ACC112 (cell line): ENCODE results near the gene RSU1.
A peak's percentile ranks its signal among the peaks of the same experiment; 100 is the strongest.
"Not testable (repeated sequence)": the region's sequence is repeated elsewhere in the genome, so short reads cannot be mapped to it uniquely, and the experiment has no call there.

Experiments
- H2AFZ ChIP-seq: fragments of 200-600 bp; sonication (generic); one replicate; pipeline ENCODE4 v1.6.0; 2017; ENCODE audit warnings: antibody characterized with exemption, low read length; ENCODE audit not compliant: unreplicated experiment
- H3K27ac ChIP-seq: fragments of 200-600 bp; sonication (generic); 2 replicates; pipeline ENCODE4 v1.5.1; 2014; ENCODE audit warnings: low read depth, mild to moderate bottlenecking, antibody characterized with exemption, low read length, moderate library complexity
- H3K27me3 ChIP-seq: fragments of 200-600 bp; sonication (generic); 2 replicates; pipeline ENCODE4 v1.6.1; 2014; ENCODE audit warnings: mild to moderate bottlenecking, antibody characterized with exemption, low read length, moderate library complexity, mixed read lengths; ENCODE audit not compliant: insufficient read depth
- H3K36me3 ChIP-seq: fragments of 200-600 bp; sonication (generic); 2 replicates; pipeline ENCODE4 v1.6.1; 2016; ENCODE audit warnings: mild to moderate bottlenecking, antibody characterized with exemption, low read length, moderate library complexity, mixed read lengths; ENCODE audit not compliant: insufficient read depth
- H3K4me1 ChIP-seq: fragments of 200-600 bp; sonication (generic); one replicate; pipeline ENCODE4 v1.6.1; 2016; ENCODE audit warnings: low read length, mixed read lengths; ENCODE audit not compliant: insufficient read depth, unreplicated experiment, control insufficient read depth
- H3K4me3 ChIP-seq: fragments of 200-600 bp; sonication (generic); 2 replicates; pipeline ENCODE4 v1.5.1; 2014; ENCODE audit warnings: mild to moderate bottlenecking, low read depth, low read length
- H3K79me2 ChIP-seq: fragments of 200-600 bp; sonication (generic); one replicate; pipeline ENCODE4 v1.6.0; 2016; ENCODE audit warnings: low read length; ENCODE audit not compliant: control insufficient read depth, unreplicated experiment, insufficient read depth

Gene RSU1

DNA sequence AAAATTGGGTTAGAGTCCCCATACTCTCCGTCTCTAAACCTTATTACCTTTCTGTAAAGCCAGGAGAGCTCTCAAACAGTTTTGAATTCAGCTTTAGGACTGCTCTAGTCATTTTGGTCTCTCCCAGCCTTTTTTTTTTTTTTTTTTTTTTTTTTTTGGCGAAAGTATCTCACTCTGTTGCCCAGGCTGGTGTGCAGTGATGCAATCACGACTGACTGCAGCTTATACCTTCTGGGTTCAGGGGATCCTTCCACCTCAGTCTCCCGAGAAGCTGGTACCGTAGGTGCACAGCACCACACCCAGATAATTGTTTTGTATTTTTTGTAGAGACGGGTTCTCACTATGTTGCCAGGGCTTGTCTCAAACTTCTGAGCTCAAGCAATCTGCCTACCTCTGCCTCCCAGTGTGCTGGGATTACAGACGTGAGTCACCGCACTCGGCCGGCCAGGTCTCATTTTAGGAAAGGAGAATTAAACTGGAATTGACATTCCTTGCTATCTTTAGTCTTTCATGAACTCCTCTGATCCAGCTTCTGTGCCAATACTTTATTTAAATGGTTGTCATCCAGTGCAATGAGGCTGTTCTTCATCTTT, 31.4 kb upstream of the RSU1 start:
- Histone ChIP-seq H3K4me3 (no peak overlapping the region), H2AFZ (no peak overlapping the region), H3K36me3 (no peaks in the 10 kb centered on the region), H3K27me3 (no peaks in the 10 kb centered on the region), H3K4me1 (no peaks in the 10 kb centered on the region), H3K27ac (no peak overlapping the region), H3K79me2 (no peaks in the 10 kb centered on the region)

- no peaks in the 10 kb centered on the region for H3K79me2 ChIP-seq
- H2AFZ ChIP-seq = no peak overlapping the region
- H3K27me3 ChIP-seq = no peaks in the 10 kb centered on the region
- H3K27ac ChIP-seq = no peak overlapping the region
- no peak overlapping the region for H3K4me3 ChIP-seq
- no peaks in the 10 kb centered on the region for H3K36me3 ChIP-seq
- no peaks in the 10 kb centered on the region for H3K4me1 ChIP-seq
Observed at GRCh38 chr10:16847644-16848043, 30.4 kb upstream of the RSU1 start.

- Histone ChIP-seq H2AFZ (no peak overlapping the region), H3K79me2 (no peaks in the 10 kb centered on the region), H3K27me3 (no peaks in the 10 kb centered on the region), H3K27ac (no peak overlapping the region), H3K4me3 (no peak overlapping the region), H3K36me3 (no peaks in the 10 kb centered on the region), H3K4me1 (no peaks in the 10 kb centered on the region)
Observed at GRCh38 chr10:16845248-16845647, 28.0 kb upstream of the RSU1 start.

DNA sequence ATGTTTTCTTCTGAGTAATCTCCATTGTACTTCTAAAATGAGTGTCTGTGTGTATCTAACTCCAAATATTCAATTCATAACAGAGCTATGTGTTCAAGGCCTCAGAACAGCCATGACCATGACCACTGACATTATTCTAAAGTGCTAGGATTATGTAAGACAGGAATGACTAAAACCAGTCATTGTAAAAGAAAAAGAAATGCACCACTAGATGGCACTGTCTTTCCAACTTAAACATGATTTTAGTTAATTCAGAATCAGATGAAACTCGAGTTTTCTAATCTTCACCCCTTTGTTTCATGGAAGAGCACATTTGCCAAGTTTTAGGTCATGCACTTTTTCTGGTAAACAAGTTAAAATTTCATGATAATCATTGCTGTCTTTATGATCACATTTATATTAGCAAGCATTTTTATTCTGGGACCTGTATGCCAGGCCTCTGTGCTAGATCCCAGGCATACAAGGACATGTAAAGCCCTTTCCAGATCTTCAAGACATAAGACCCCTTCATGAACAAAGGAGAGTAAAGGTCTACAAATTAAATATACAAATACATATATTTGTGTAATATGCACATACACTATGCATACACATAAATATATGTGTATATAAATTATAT, 26.1 kb upstream of the RSU1 start:
- Histone ChIP-seq H3K79me2 (no peaks in the 10 kb centered on the region), H3K27ac (no peak overlapping the region)

GRCh38 chr10:16835228-16835627, 18.0 kb upstream of the RSU1 start:
- H3K4me1 ChIP-seq = peaks cover 12% of the 10 kb centered on the region
- no peak overlapping the region for H3K27ac ChIP-seq
- H3K27me3 ChIP-seq = no peaks in the 10 kb centered on the region
- no peaks in the 10 kb centered on the region for H3K79me2 ChIP-seq
- no peak overlapping the region for H2AFZ ChIP-seq
- no peak overlapping the region for H3K4me3 ChIP-seq
- H3K36me3 ChIP-seq = no peaks in the 10 kb centered on the region

More for the DNA sequence above, 26.1 kb upstream of the RSU1 start:
- no peaks in the 10 kb centered on the region for H3K4me1 ChIP-seq
- H2AFZ ChIP-seq = no peak overlapping the region
- H3K27me3 ChIP-seq = no peaks in the 10 kb centered on the region
- H3K4me3 ChIP-seq = no peak overlapping the region
- no peaks in the 10 kb centered on the region for H3K36me3 ChIP-seq

- H2AFZ ChIP-seq = peak overlapping the region; percentile 77
- peaks cover 25% of the 10 kb centered on the region for H3K4me1 ChIP-seq
- H3K4me3 ChIP-seq = 0 out of 2 replicates have a peak overlapping the region, but pooled peaks have one; percentile 34
- H3K27ac ChIP-seq = peak overlapping the region; percentile 85
- H3K27me3 ChIP-seq = no peaks in the 10 kb centered on the region
- H3K79me2 ChIP-seq = no peaks in the 10 kb centered on the region
- H3K36me3 ChIP-seq = no peaks in the 10 kb centered on the region
Observed at GRCh38 chr10:16832351-16833080, 15.3 kb upstream of the RSU1 start.

DNA sequence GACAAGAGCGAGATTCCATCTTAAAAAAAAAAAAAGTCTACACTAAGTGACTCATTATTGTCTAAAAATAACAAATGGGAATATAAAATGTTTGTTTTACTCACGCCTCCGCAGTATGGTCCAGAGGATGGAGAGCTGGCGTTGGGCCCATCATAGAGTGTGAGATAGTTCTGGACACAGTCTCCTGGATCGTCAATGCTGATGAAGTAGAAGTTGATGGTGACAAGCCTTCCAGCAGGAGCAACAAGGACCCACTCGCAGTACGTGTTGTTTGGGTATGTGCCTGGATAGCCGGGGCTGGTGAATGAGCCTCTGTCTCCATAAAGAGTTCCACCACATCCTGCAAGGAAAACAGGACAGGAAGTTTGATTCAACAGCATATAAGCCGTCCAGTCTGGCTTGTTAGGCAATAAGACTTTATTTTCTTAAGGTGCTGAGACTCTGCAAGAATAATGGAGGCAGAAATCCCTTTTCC, 11.5 kb upstream of the RSU1 start:
- H2AFZ ChIP-seq = no peak overlapping the region
- peak overlapping the region; percentile 64 for H3K27ac ChIP-seq
- H3K79me2 ChIP-seq = no peaks in the 10 kb centered on the region
- no peaks in the 10 kb centered on the region for H3K27me3 ChIP-seq
- H3K4me1 ChIP-seq = peaks cover 25% of the 10 kb centered on the region
- H3K36me3 ChIP-seq = no peaks in the 10 kb centered on the region
- H3K4me3 ChIP-seq = peak overlapping the region; percentile 44

- H3K79me2 ChIP-seq = no peaks in the 10 kb centered on the region
- peak overlapping the region; percentile 64 for H3K27ac ChIP-seq
- peak overlapping the region; percentile 47 for H2AFZ ChIP-seq
- peaks cover 22% of the 10 kb centered on the region for H3K4me1 ChIP-seq
- no peaks in the 10 kb centered on the region for H3K27me3 ChIP-seq
- peak overlapping the region; percentile 44 for H3K4me3 ChIP-seq
- H3K36me3 ChIP-seq = no peaks in the 10 kb centered on the region
Observed at GRCh38 chr10:16828114-16828568, 10.9 kb upstream of the RSU1 start.

GRCh38 chr10:16827474-16827873, 10.2 kb upstream of the RSU1 start:
- not testable (repeated sequence) for H3K36me3 ChIP-seq, H3K79me2 ChIP-seq, H3K27me3 ChIP-seq
- Histone ChIP-seq H3K27ac (peak overlapping the region; percentile 9; the same call in 1 of the 2 replicates), H2AFZ (peak overlapping the region; percentile 47), H3K4me3 (peak overlapping the region; percentile 8; the same call in 1 of the 2 replicates), H3K4me1 (peaks cover 15% of the 10 kb centered on the region)

- no peaks in the 10 kb centered on the region for H3K27me3 ChIP-seq
- no peak overlapping the region for H2AFZ ChIP-seq
- no peaks in the 10 kb centered on the region for H3K36me3 ChIP-seq
- H3K27ac ChIP-seq = no peak overlapping the region
- peaks cover 15% of the 10 kb centered on the region for H3K4me1 ChIP-seq
- no peaks in the 10 kb centered on the region for H3K79me2 ChIP-seq
- no peak overlapping the region for H3K4me3 ChIP-seq
Observed at GRCh38 chr10:16822726-16823360, 5.6 kb upstream of the RSU1 start.
